ENCODE measurements around the gene OR2S2.
"Not testable (repeated sequence)": the region's sequence is repeated elsewhere in the genome, so short reads cannot be mapped to it uniquely, and the experiment has no call there.

Gene OR2S2

DNA sequence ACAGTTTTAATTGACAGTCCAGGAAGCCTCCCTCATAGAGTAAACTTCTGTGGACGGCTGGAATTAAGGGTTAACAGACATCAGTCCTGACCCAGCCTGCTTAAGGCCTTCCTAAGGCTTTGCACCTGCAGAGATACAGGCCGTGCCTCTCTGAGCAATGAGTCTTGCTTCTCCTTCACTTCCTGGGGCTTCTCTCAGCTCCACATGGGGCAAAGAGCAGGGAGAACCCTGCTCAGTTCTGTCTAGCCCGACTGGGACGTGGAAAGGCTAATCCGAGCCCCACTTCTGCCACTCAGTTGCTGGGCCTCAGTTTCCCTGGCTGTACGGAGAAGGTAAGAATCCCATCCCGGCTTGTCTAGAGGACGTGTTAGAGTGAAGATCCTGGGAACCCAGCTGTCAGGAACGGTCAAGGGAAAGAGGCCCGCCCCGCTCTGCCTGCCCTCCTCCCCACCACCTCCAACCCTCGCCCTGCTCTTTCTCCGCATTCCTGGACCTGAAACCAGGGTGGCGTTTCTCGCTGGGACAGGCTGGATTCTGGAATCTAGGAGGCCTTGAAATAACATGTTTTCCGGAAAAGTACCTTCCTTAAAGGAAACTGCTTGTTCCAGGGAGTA, 42.2 kb downstream of the OR2S2 start:
- Histone ChIP-seq H3K9ac (ENCODE audit: low read depth, low read length) (no peak overlapping the region), H3K4me2 (ENCODE audit: insufficient read depth, low read length) (no peak overlapping the region), H3K9me3 (ENCODE audit: insufficient read depth, low read length, severe bottlenecking) (no peaks in the 10 kb centered on the region), H3K4me1 (ENCODE audit: insufficient read depth, low read length) (peaks cover 8% of the 10 kb centered on the region), H3K79me2 (ENCODE audit: insufficient read depth, low read length) (no peaks in the 10 kb centered on the region), H2AFZ (ENCODE audit: low read depth, low read length) (no peak overlapping the region), H3K4me3 (ENCODE audit: low read depth in 1 of 2, low read length in 2 of 2) (no peak overlapping the region), H3K27ac (ENCODE audit: low read length) (no peak overlapping the region), H4K20me1 (ENCODE audit: insufficient read depth, low read length) (no peaks in the 10 kb centered on the region), H3K27me3 (ENCODE audit: insufficient read depth, low read length, poor library complexity) (no peaks in the 10 kb centered on the region), H3K36me3 (ENCODE audit: insufficient read depth, low read length) (no peaks in the 10 kb centered on the region)
- no peak for DNase-seq
- no peak for ATAC-seq (ENCODE audit: insufficient read depth, low read depth)
- no peak for TF ChIP-seq EZH2 (IDR thresholded peaks at IDR 0.05; ENCODE audit: borderline replicate concordance, low read depth, low read length, severe bottlenecking)
- TF ChIP-seq, protein P1, sequence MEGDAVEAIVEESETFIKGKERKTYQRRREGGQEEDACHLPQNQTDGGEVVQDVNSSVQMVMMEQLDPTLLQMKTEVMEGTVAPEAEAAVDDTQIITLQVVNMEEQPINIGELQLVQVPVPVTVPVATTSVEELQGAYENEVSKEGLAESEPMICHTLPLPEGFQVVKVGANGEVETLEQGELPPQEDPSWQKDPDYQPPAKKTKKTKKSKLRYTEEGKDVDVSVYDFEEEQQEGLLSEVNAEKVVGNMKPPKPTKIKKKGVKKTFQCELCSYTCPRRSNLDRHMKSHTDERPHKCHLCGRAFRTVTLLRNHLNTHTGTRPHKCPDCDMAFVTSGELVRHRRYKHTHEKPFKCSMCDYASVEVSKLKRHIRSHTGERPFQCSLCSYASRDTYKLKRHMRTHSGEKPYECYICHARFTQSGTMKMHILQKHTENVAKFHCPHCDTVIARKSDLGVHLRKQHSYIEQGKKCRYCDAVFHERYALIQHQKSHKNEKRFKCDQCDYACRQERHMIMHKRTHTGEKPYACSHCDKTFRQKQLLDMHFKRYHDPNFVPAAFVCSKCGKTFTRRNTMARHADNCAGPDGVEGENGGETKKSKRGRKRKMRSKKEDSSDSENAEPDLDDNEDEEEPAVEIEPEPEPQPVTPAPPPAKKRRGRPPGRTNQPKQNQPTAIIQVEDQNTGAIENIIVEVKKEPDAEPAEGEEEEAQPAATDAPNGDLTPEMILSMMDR (IDR thresholded peaks at IDR 0.05; ENCODE audit: borderline replicate concordance, extremely low read depth, low read length, poor library complexity, severe bottlenecking), result no peak

DNA sequence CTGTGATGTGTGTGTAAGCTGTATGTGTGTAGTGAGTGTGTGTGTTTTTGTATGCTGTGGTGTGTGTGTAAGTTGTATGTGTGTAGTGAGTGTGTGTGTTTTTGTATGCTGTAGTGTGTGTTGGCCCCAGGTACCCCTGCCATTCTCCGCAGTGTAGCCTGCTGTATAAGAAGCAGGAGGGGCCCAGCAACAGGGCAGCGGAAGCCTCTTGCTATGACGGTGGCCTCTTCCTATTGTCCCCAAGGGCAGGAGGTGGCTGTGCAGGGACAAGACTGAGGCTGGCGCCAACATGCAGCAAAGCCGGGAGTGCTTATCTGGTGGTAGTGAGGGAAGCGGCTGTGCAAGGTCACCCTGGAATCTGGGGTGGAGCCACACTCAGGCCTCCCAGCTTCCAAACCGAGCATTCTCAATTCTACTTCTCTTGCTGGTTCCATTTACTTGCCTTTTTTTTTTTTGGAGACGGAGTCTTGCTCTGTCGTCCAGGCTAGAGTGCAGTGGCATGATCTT, 43.6 kb downstream of the OR2S2 start:
- peaks cover 20% of the 10 kb centered on the region for H3K4me1 ChIP-seq (ENCODE audit: insufficient read depth, low read length)
- no peak overlapping the region for H3K27ac ChIP-seq (ENCODE audit: low read length)
- no peak for TF ChIP-seq EZH2 (IDR thresholded peaks at IDR 0.05; ENCODE audit: borderline replicate concordance, low read depth, low read length, severe bottlenecking)
- TF ChIP-seq, protein P1 (IDR thresholded peaks at IDR 0.05; ENCODE audit: borderline replicate concordance, extremely low read depth, low read length, poor library complexity, severe bottlenecking), result no peak
- H3K4me3 ChIP-seq (ENCODE audit: low read depth in 1 of 2, low read length in 2 of 2), result no peak overlapping the region
- H3K27me3 ChIP-seq (ENCODE audit: insufficient read depth, low read length, poor library complexity), result no peaks in the 10 kb centered on the region
- H4K20me1 ChIP-seq (ENCODE audit: insufficient read depth, low read length), result no peaks in the 10 kb centered on the region
- no peak overlapping the region for H3K4me2 ChIP-seq (ENCODE audit: insufficient read depth, low read length)
- no peak; the same call in 2 of the 3 replicates for ATAC-seq (ENCODE audit: insufficient read depth, low read depth)
- H3K36me3 ChIP-seq (ENCODE audit: insufficient read depth, low read length), result no peaks in the 10 kb centered on the region
- H2AFZ ChIP-seq (ENCODE audit: low read depth, low read length), result no peak overlapping the region
- H3K9ac ChIP-seq (ENCODE audit: low read depth, low read length), result no peak overlapping the region
- no peak for DNase-seq
- H3K79me2 ChIP-seq (ENCODE audit: insufficient read depth, low read length), result no peaks in the 10 kb centered on the region
- H3K9me3 ChIP-seq (ENCODE audit: insufficient read depth, low read length, severe bottlenecking), result no peaks in the 10 kb centered on the region

DNA sequence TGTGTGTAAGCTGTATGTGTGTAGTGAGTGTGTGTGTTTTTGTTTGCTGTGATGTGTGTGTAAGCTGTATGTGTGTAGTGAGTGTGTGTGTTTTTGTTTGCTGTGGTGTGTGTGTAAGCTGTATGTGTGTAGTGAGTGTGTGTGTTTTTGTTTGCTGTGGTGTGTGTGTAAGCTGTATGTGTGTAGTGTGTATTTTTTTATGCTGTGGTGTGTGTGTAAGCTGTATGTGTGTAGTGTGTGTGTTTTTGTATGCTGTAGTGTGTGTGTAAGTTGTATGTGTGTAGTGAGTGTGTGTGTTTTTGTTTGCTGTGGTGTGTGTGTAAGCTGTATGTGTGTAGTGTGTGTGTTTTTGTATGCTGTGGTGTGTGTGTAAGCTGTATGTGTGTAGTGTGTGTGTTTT, 44.5 kb downstream of the OR2S2 start:
- not testable (repeated sequence) for H3K4me2 ChIP-seq (ENCODE audit: insufficient read depth, low read length); H2AFZ ChIP-seq (ENCODE audit: low read depth, low read length); H3K9ac ChIP-seq (ENCODE audit: low read depth, low read length); H3K79me2 ChIP-seq (ENCODE audit: insufficient read depth, low read length); DNase-seq; H3K36me3 ChIP-seq (ENCODE audit: insufficient read depth, low read length); H3K4me3 ChIP-seq (ENCODE audit: low read depth in 1 of 2, low read length in 2 of 2); H3K27me3 ChIP-seq (ENCODE audit: insufficient read depth, low read length, poor library complexity); ATAC-seq (ENCODE audit: insufficient read depth, low read depth); H3K27ac ChIP-seq (ENCODE audit: low read length); H4K20me1 ChIP-seq (ENCODE audit: insufficient read depth, low read length); H3K9me3 ChIP-seq (ENCODE audit: insufficient read depth, low read length, severe bottlenecking)
- peaks cover 20% of the 10 kb centered on the region for H3K4me1 ChIP-seq (ENCODE audit: insufficient read depth, low read length)

DNA sequence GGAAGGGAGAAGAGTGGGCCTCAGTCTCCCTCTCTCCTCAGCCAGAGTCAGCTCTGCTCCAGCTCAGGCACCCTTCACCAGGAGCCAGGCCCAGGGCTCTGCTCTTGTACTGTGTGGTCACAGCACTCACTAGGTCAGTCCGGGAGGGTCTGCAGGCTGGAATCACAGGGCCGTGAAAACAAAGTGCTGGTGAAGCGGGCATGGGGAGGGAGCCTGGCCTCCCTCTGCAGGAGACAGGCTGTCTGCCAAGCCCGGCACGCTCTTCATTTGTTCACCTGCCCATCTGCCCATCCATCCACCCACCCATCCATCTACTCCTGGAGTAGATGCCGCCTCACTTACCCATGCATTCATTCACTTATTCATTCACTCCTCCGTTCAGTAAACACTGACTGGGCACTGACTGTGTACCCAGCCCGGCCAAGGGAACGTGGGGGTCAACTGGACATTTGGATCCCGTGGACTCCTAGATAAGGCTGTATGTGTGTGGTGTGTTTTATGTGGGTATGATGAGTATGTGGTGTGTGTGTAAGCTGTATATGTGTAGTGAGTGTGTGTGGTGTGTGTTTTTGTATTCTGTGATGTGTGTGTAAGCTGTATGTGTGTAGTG, 45.1 kb downstream of the OR2S2 start:
- no peaks in the 10 kb centered on the region for H3K27me3 ChIP-seq (ENCODE audit: insufficient read depth, low read length, poor library complexity)
- H2AFZ ChIP-seq (ENCODE audit: low read depth, low read length), result no peak overlapping the region
- no peak overlapping the region for H3K27ac ChIP-seq (ENCODE audit: low read length)
- no peaks in the 10 kb centered on the region for H3K36me3 ChIP-seq (ENCODE audit: insufficient read depth, low read length)
- H3K4me1 ChIP-seq (ENCODE audit: insufficient read depth, low read length), result peaks cover 20% of the 10 kb centered on the region
- DNase-seq (no peak), ATAC-seq (ENCODE audit: insufficient read depth, low read depth) (no peak)
- no peaks in the 10 kb centered on the region for H3K79me2 ChIP-seq (ENCODE audit: insufficient read depth, low read length)
- no peak overlapping the region for H3K9ac ChIP-seq (ENCODE audit: low read depth, low read length)
- no peak overlapping the region for H3K4me3 ChIP-seq (ENCODE audit: low read depth in 1 of 2, low read length in 2 of 2)
- no peak for TF ChIP-seq EZH2 (IDR thresholded peaks at IDR 0.05; ENCODE audit: borderline replicate concordance, low read depth, low read length, severe bottlenecking)
- TF ChIP-seq, protein P1 (IDR thresholded peaks at IDR 0.05; ENCODE audit: borderline replicate concordance, extremely low read depth, low read length, poor library complexity, severe bottlenecking), result no peak
- no peak overlapping the region for H3K4me2 ChIP-seq (ENCODE audit: insufficient read depth, low read length)
- no peaks in the 10 kb centered on the region for H3K9me3 ChIP-seq (ENCODE audit: insufficient read depth, low read length, severe bottlenecking)
- H4K20me1 ChIP-seq (ENCODE audit: insufficient read depth, low read length), result no peaks in the 10 kb centered on the region
